ENCODE measurements around the gene MAP7. TPM values are rescaled to one million over a fixed set of nuclear protein-coding genes. Genes with fewer than 3 reads are reported as not detected.

Gene MAP7
- total RNA-seq, 1 donor from 2014 or later, result 1.3 TPM

DNA sequence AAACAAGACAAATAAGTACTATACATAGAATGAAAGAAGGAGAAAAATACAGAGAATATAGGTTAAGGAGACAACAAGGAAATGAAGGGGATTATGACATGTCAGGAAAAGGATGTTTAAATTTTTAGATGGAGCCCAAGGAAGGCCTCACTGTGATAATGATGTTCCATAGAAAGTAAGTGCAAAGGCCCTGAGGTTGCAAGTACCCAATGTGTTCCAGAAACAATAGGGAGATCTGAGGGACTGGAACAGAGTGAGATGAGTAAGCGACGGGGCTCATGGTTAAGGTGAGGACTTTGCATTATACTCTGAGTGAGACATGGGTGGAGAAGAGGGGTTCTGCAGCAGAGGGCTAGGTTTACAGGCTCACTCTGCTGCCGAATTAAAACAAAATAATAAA is 137.8 kb downstream of the MAP7 start:
- Mint-ChIP-seq H3K36me3 (ENCODE audit: low read depth) (no peaks in the 10 kb centered on the region), H3K9me3 (no peaks in the 10 kb centered on the region), H3K27me3 (ENCODE audit: low read depth) (peaks cover 17% of the 10 kb centered on the region), H3K4me1 (no peaks in the 10 kb centered on the region), H3K27ac (ENCODE audit: unreplicated experiment) (no peak overlapping the region), H3K4me3 (no peak overlapping the region)
- no peak for DNase-seq (ENCODE audit: low read depth, low spot score)
- TF ChIP-seq, protein P1, sequence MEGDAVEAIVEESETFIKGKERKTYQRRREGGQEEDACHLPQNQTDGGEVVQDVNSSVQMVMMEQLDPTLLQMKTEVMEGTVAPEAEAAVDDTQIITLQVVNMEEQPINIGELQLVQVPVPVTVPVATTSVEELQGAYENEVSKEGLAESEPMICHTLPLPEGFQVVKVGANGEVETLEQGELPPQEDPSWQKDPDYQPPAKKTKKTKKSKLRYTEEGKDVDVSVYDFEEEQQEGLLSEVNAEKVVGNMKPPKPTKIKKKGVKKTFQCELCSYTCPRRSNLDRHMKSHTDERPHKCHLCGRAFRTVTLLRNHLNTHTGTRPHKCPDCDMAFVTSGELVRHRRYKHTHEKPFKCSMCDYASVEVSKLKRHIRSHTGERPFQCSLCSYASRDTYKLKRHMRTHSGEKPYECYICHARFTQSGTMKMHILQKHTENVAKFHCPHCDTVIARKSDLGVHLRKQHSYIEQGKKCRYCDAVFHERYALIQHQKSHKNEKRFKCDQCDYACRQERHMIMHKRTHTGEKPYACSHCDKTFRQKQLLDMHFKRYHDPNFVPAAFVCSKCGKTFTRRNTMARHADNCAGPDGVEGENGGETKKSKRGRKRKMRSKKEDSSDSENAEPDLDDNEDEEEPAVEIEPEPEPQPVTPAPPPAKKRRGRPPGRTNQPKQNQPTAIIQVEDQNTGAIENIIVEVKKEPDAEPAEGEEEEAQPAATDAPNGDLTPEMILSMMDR (conservative IDR thresholded peaks at IDR 0.05), result no peak

DNA sequence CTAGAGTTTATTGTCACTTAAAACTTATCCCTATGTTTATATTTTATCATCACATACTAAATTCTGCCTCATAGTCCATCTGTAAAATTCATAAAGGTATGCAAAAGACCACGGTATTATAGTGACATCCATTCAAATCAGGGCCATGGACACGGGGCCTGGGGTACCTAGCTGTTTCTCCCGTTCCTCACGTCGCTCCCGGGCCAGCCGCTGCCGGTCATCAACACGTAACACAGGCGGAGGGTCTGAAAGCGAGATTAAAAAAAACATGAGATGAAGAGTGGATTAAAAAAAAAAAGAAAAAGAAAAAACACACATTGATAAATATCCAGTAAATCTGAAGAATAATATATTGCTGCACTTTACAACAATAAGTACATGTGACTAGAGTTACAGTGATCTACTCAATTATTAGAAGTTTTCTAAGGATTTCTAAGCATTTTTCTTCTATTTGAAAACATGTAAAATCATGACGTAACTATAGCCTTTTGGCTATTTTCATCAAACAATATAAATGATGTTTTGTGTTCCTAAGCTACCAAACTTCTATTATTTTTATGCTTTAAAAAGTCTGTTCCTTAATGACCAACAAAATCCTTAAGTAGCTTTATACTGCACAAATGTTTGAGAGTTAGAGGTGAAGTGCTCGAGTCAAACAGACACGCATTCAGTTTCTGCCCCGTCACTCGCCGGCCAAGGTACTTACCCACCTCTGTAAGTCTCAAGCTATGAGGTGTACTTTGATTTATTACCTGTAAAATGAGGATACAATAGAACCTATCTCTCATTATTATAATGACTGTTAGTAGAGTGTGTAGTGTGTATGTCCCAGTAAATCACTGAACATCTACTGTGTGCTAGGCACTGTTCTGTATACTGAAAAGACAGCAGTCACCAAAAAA is 138.5 kb downstream of the MAP7 start:
- Mint-ChIP-seq H3K27ac (ENCODE audit: unreplicated experiment) (no peak overlapping the region), H3K9me3 (no peaks in the 10 kb centered on the region), H3K36me3 (ENCODE audit: low read depth) (no peaks in the 10 kb centered on the region), H3K27me3 (ENCODE audit: low read depth) (peaks cover 17% of the 10 kb centered on the region), H3K4me1 (no peaks in the 10 kb centered on the region), H3K4me3 (no peak overlapping the region)
- DNase-seq (ENCODE audit: low read depth, low spot score), result no peak
- TF ChIP-seq, protein P1 (conservative IDR thresholded peaks at IDR 0.05), result no peak

DNA sequence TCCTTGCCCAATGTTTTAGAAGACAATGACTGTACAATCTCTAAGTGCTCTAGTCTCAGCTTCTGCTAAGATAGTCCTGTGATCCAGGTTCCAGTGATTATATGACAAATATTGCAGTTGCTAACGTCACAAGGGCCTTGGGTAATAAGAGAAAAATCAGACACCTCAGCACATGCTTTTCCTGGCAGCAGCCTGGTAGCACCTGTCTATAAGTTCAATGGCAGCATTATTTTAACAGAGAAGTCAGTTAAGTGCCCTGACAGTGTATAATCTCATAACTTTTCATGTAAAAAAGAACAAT is 139.2 kb downstream of the MAP7 start:
- TF ChIP-seq, protein P1 (conservative IDR thresholded peaks at IDR 0.05), result no peak
- no peaks in the 10 kb centered on the region for H3K9me3 Mint-ChIP-seq
- H3K4me3 Mint-ChIP-seq, result no peak overlapping the region
- no peaks in the 10 kb centered on the region for H3K36me3 Mint-ChIP-seq (ENCODE audit: low read depth)
- no peaks in the 10 kb centered on the region for H3K4me1 Mint-ChIP-seq
- DNase-seq (ENCODE audit: low read depth, low spot score), result no peak
- H3K27me3 Mint-ChIP-seq (ENCODE audit: low read depth), result peaks cover 17% of the 10 kb centered on the region
- no peak overlapping the region for H3K27ac Mint-ChIP-seq (ENCODE audit: unreplicated experiment)

DNA sequence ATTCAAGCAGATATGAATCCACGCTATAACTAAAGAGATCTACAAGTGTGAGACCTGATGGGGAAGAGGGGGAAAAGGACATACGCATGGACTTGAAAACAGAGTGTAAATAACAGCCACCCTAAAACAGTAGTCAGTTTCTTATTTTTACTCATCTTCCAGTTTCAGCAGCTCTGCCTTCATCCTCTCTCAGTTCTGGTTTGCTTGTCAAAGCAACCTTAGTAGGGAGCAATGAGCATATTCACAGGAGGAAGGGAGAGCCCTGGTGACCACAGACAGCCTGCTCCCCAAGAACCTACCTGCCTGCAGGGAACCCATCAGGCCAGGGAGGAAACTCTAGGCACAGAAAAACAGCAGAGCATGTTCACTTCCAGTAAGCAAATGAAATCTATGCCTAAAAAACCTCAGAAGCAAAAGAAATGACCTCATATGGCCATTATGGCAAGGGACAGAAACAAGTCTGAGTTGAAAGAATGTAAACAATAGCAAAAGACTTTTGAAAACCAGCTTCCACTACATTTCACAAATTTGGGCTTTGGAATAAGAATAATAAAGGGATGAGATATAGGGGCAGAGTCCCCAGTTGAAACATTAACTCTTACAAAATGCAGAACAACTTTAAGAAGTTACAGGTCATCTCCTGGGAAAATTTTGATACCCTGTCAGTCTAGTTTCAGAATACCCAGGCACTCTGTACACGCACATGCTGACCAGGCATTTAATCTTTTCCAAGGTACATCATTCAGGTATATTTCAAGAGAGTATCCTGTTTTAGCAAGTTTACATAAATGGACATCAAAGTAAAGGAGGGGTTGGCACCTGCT is 139.8 kb downstream of the MAP7 start:
- H3K9me3 Mint-ChIP-seq, result no peaks in the 10 kb centered on the region
- H3K4me3 Mint-ChIP-seq, result no peak overlapping the region
- H3K27me3 Mint-ChIP-seq (ENCODE audit: low read depth), result peaks cover 17% of the 10 kb centered on the region
- no peaks in the 10 kb centered on the region for H3K36me3 Mint-ChIP-seq (ENCODE audit: low read depth)
- H3K4me1 Mint-ChIP-seq, result no peaks in the 10 kb centered on the region
- TF ChIP-seq, protein P1 (conservative IDR thresholded peaks at IDR 0.05), result no peak
- no peak for DNase-seq (ENCODE audit: low read depth, low spot score)
- no peak overlapping the region for H3K27ac Mint-ChIP-seq (ENCODE audit: unreplicated experiment)

DNA sequence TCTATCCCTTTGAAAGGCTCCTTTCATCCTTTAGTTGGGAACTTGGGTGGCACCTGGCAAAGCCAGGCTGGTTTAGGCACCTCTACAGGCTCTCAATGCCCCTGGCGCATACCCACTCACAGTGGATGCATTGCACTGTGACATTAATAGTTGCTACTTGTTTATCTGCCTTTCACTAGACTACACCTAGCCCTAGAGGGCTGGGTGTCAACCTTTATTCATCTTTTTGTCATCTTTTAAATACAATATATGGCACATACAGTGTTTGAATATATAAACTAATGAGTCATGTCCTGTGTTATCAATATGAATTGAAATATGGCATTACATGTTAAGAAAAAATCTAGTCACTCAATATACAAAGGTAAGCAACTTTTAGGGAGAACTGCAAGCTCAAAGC is 140.6 kb downstream of the MAP7 start:
- Mint-ChIP-seq H3K9me3 (no peaks in the 10 kb centered on the region), H3K27ac (ENCODE audit: unreplicated experiment) (no peak overlapping the region), H3K4me1 (no peaks in the 10 kb centered on the region), H3K36me3 (ENCODE audit: low read depth) (no peaks in the 10 kb centered on the region), H3K4me3 (no peak overlapping the region), H3K27me3 (ENCODE audit: low read depth) (peaks cover 17% of the 10 kb centered on the region)
- no peak for DNase-seq (ENCODE audit: low read depth, low spot score)
- TF ChIP-seq, protein P1 (conservative IDR thresholded peaks at IDR 0.05), result no peak
